HEK293T (cell line): Measurements from ENCODE around the gene PDLIM3.

Experiments
- ARNT ChIP-seq: fragments of 450-650 bp; IDR thresholded peaks from 2 replicates; pipeline ENCODE4 v1.6.1; 2017; ENCODE audit warnings: mild to moderate bottlenecking
- FOXM1 ChIP-seq: fragments of 450-650 bp; IDR thresholded peaks from 2 replicates; pipeline ENCODE4 v1.6.1; 2017; ENCODE audit warnings: mild to moderate bottlenecking, borderline replicate concordance
- TARDBP ChIP-seq: fragments of 450-650 bp; IDR thresholded peaks from 2 replicates; pipeline ENCODE4 v1.6.1; 2016

DNA sequence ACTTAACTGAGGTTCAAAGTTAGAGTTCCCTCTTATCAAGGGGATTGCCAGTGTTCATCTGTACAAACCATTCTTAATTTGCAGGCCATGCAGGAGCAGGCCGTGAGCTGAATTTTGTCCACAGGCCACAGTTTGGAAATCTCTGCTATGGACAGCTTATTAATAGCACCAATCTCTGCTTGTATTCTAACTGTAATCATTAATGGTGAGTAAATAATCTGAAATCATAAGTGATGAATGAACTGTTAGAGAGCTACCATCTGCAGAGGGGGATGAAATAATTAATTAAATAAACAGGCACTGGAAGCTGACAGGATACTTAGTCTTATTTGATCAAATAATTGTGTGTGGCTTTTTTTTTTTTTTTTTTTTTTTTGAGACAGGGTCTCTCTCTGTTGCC lies 48.5 kb upstream of the PDLIM3 start:
- TF ChIP-seq FOXM1 = no peak
- TF ChIP-seq TARDBP = no peak
- TF ChIP-seq ARNT = no peak
